ENCODE results near the gene TMEM17.

GRCh38 chr2:62461017-62461553 is 44.9 kb downstream of the TMEM17 start:
- TF ChIP-seq POLR2A (IDR thresholded peaks at IDR 0.05; ENCODE audit: borderline replicate concordance, extremely low read depth, insufficient read depth, insufficient read length) (no peak), YY1 (IDR thresholded peaks at IDR 0.05; ENCODE audit: extremely low read depth, insufficient replicate concordance, low read depth, low read length) (no peak)
